SK-N-SH (cell line): ENCODE data around the gene DTX1. TPM values are rescaled to one million over a fixed set of nuclear protein-coding genes. Genes with fewer than 3 reads are reported as not detected.
"Not testable (repeated sequence)": the region's sequence is repeated elsewhere in the genome, so short reads cannot be mapped to it uniquely, and the experiment has no call there.

Experiments
- CTCF ChIA-PET: fragments of 300-600, 350-600 bp; formaldehyde crosslinking; extraction: SDS; loops from one replicate; lab custom pipeline; 2021; lab: Yijun Ruan, JAX
- POLR2A ChIA-PET: fragments of 350-600 bp; sonication (Branson Sonifier 250); formaldehyde crosslinking; extraction: SDS; loops from one replicate; lab custom pipeline; 2020; ENCODE audit warnings: antibody characterized with exemption, inconsistent platforms; lab: Yijun Ruan, JAX
- DNase-seq: peaks from one replicate; pipeline ENCODE4 v3.0.0; 2012
- H2AFZ ChIP-seq: fragments of 200-600 bp; sonication (generic); 2 replicates; pipeline ENCODE4 v1.8.1; 2016; ENCODE audit warnings: antibody characterized with exemption, mild to moderate bottlenecking, low read depth
- H3F3A ChIP-seq: fragments of 200-600 bp; sonication (generic); replicated peaks from 2 replicates; pipeline ENCODE3; 2016; ENCODE audit warnings: antibody characterized with exemption, mild to moderate bottlenecking; ENCODE audit not compliant: insufficient read depth
- H3K27ac ChIP-seq, 2 experiments: fragments of 200-500 bp in 1 of 2; fragments of 200-600 bp in 1 of 2; sonication (Bioruptor generic) in 1 of 2; sonication (generic), shearing (Covaris generic) in 1 of 2; 2 replicates each; pipeline versions ENCODE4 v1.5.1 to v1.6.1; 2014 to 2016; ENCODE audit warnings: low read depth in 2 of 2, inconsistent platforms in 1 of 2, low read length in 1 of 2, mild to moderate bottlenecking in 1 of 2, mixed read lengths in 1 of 2
- H3K27me3 ChIP-seq: fragments of 200-600 bp; sonication (generic), shearing (Covaris generic); 2 replicates; pipeline ENCODE4 v1.6.1; 2016; ENCODE audit warnings: mixed run types; ENCODE audit not compliant: insufficient read depth
- H3K36me3 ChIP-seq, 2 experiments: fragments of 200-500 bp in 1 of 2; fragments of 200-600 bp in 1 of 2; sonication (Bioruptor generic) in 1 of 2; sonication (generic) in 1 of 2; replicated peaks in 1 of 2; 2 replicates each; pipeline versions ENCODE3 to v1.5.1; 2014 to 2016; ENCODE audit warnings: low read length in 1 of 2, mild to moderate bottlenecking in 1 of 2; ENCODE audit not compliant: insufficient read depth in 2 of 2, control insufficient read depth in 1 of 2
- H3K4me1 ChIP-seq, 2 experiments: fragments of 200-500 bp in 1 of 2; fragments of 200-600 bp in 1 of 2; sonication (Bioruptor generic) in 1 of 2; sonication (generic), shearing (Covaris generic) in 1 of 2; 2 replicates each; pipeline versions ENCODE4 v1.5.1 to v1.6.1; 2014 to 2016; ENCODE audit warnings: low read depth in 1 of 2, low read length in 1 of 2, mixed run types in 1 of 2; ENCODE audit not compliant: insufficient read depth in 2 of 2, control insufficient read depth in 1 of 2
- H3K4me2 ChIP-seq: fragments of 200-600 bp; sonication (generic), shearing (Covaris generic); 2 replicates; pipeline ENCODE4 v1.6.1; 2017; ENCODE audit warnings: mixed run types
- H3K4me3 ChIP-seq, 2 experiments: fragments of 200-500 bp in 1 of 2; fragments of 200-600 bp in 1 of 2; sonication (Bioruptor generic) in 1 of 2; sonication (generic), shearing (Covaris generic) in 1 of 2; 2 replicates each; pipeline versions ENCODE4 v1.5.1 to v1.8.1; 2014 to 2016; ENCODE audit warnings: low read depth in 2 of 2, inconsistent platforms in 1 of 2, low read length in 1 of 2, mild to moderate bottlenecking in 1 of 2, mixed read lengths in 1 of 2, moderate library complexity in 1 of 2
- H3K79me2 ChIP-seq: fragments of 200-600 bp; sonication (generic); 2 replicates; pipeline ENCODE4 v1.8.1; 2017; ENCODE audit warnings: mild to moderate bottlenecking; ENCODE audit not compliant: insufficient read depth
- H3K9ac ChIP-seq: fragments of 200-600 bp; sonication (generic); 2 replicates; pipeline ENCODE4 v1.6.1; 2017; ENCODE audit warnings: mixed run types
- H3K9me2 ChIP-seq: fragments of 200-600 bp; sonication (generic); 2 replicates; pipeline ENCODE4 v1.6.1; 2017; ENCODE audit warnings: mixed run types
- H3K9me3 ChIP-seq: fragments of 200-600 bp; sonication (generic); 2 replicates; pipeline ENCODE4 v1.6.1; 2017; ENCODE audit warnings: mixed run types, mild to moderate bottlenecking, moderate library complexity
- H4K20me1 ChIP-seq: fragments of 200-600 bp; sonication (generic); 2 replicates; pipeline ENCODE4 v1.6.1; 2017; ENCODE audit warnings: mild to moderate bottlenecking, mixed run types; ENCODE audit not compliant: insufficient read depth
- CHD2 ChIP-seq: fragments of 150-350 bp; IDR thresholded peaks from 2 replicates; pipeline ENCODE4 v1.6.1; 2018; ENCODE audit warnings: low read length; ENCODE audit not compliant: partially characterized antibody
- CTCF ChIP-seq: fragments of 200-600 bp; sonication (generic); IDR thresholded peaks from 2 replicates; pipeline ENCODE4 v1.6.1; 2017; ENCODE audit warnings: antibody characterized with exemption, mild to moderate bottlenecking, moderate library complexity
- FOXM1 ChIP-seq: IDR thresholded peaks from 2 replicates; pipeline ENCODE4 v1.4.0; 2012; ENCODE audit warnings: low read depth, mild to moderate bottlenecking
- GATA2 ChIP-seq: sonication (generic); formaldehyde crosslinking; IDR thresholded peaks from 2 replicates; pipeline ENCODE4 v1.5.0; 2020; ENCODE audit warnings: mild to moderate bottlenecking, missing genetic modification reagents
- JUND ChIP-seq: IDR thresholded peaks from 2 replicates; pipeline ENCODE4 v1.4.0; 2012
- MAX ChIP-seq: IDR thresholded peaks from 2 replicates; pipeline ENCODE4 v1.4.0; 2012; ENCODE audit warnings: low read depth
- MEF2A ChIP-seq: IDR thresholded peaks from 2 replicates; pipeline ENCODE4 v1.4.0; 2012; ENCODE audit warnings: low read depth, borderline replicate concordance
- NFIC ChIP-seq: IDR thresholded peaks from 2 replicates; pipeline ENCODE4 v1.4.0; 2012; ENCODE audit warnings: borderline replicate concordance
- PBX3 ChIP-seq: IDR thresholded peaks from 2 replicates; pipeline ENCODE4; 2012
- RCOR1 ChIP-seq: fragments of 150-350 bp; IDR thresholded peaks from 2 replicates; pipeline ENCODE4 v1.6.1; 2017; ENCODE audit warnings: antibody characterized with exemption, low read length
- YY1 ChIP-seq: IDR thresholded peaks from 2 replicates; pipeline ENCODE4 v1.4.0; 2012; ENCODE audit warnings: low read depth, mild to moderate bottlenecking
- WGBS: methylation state at CpG from one replicate; pipeline ENCODE4 v1.1.6; 2017; ENCODE audit warnings: low lambda C conversion rate; 5-methylcytosine and 5-hydroxymethylcytosine counted together
- polyA plus RNA-seq, 3 experiments: library from polyadenylated mRNA; depleted of rRNA; stranded (reverse); fragments of >200 nt; gene quantifications; 2 replicates each; pipeline ENCODE4 v1.2.3, GENCODE V29; 2012

Gene DTX1
- polyA plus RNA-seq, 1 of the 3 experiments (the other 2 are of a cell fraction), result 0.72 TPM

- H3K36me3 ChIP-seq, H3K4me2 ChIP-seq, DNase-seq, H3K27me3 ChIP-seq, H3K4me1 ChIP-seq, H3K9me3 ChIP-seq, POLR2A ChIA-PET, H3K27ac ChIP-seq, H2AFZ ChIP-seq, H3K9me2 ChIP-seq, H4K20me1 ChIP-seq, H3F3A ChIP-seq, H3K79me2 ChIP-seq, H3K9ac ChIP-seq, H3K4me3 ChIP-seq: not testable (repeated sequence)
- 41% methylated on average over 8 of the region's 8 CpGs for WGBS
- CTCF ChIA-PET, result interaction anchor here (1.0 to 2.2 kb wide), 2 partner anchors 19 to 21 kb away, joined by 3 to 10 read pairs; no protein-coding TSS in a partner anchor
Measured at GRCh38 chr12:113117684-113118083, 61.2 kb downstream of the DTX1 start.

- H3K27me3 ChIP-seq, result no peaks in the 10 kb centered on the region; the same call in 1 of the 2 replicates
- H3K9ac ChIP-seq, result no peak overlapping the region
- no peaks in the 10 kb centered on the region for H3F3A ChIP-seq
- peaks cover 0 to 7% of the 10 kb centered on the region in 2 experiments; a peak in 1 of 4 replicates for H3K4me1 ChIP-seq
- H4K20me1 ChIP-seq, result no peaks in the 10 kb centered on the region
- no peaks in the 10 kb centered on the region for H3K79me2 ChIP-seq
- H2AFZ ChIP-seq, result no peak overlapping the region
- H3K4me2 ChIP-seq, result no peak overlapping the region
- 58% methylated on average over 1 of the region's 1 CpG for WGBS
- TF ChIP-seq MEF2A (no peak), JUND (no peak), CTCF (no peak), FOXM1 (no peak), GATA2 (CRISPR knock-in tag) (no peak), NFIC (no peak)
- H3K9me3 ChIP-seq, result no peaks in the 10 kb centered on the region
- DNase-seq, result no peak
- H3K4me3 ChIP-seq, result no peak overlapping the region
- H3K27ac ChIP-seq, result no peak overlapping the region
- H3K9me2 ChIP-seq, result no peaks in the 10 kb centered on the region
- no peaks in the 10 kb centered on the region for H3K36me3 ChIP-seq
- CTCF ChIA-PET, result interaction anchor here (2.2 kb wide), 1 partner anchor 20 kb away, joined by 10 read pairs; no protein-coding TSS in a partner anchor
- POLR2A ChIA-PET, result no interaction called here
Measured at GRCh38 chr12:113118142-113118541, 61.6 kb downstream of the DTX1 start.

- Histone ChIP-seq H2AFZ (no peak overlapping the region), H3K27me3 (no peaks in the 10 kb centered on the region; the same call in 1 of the 2 replicates), H3K4me2 (no peak overlapping the region), H3K4me3 (no peak overlapping the region), H3K9ac (no peak overlapping the region), H3K79me2 (no peaks in the 10 kb centered on the region), H3K9me2 (no peaks in the 10 kb centered on the region), H3K27ac (no peak overlapping the region), H3F3A (no peaks in the 10 kb centered on the region)
- TF ChIP-seq PBX3, result no peak
- TF ChIP-seq MAX, result no peak
- TF ChIP-seq YY1, result no peak
- TF ChIP-seq RCOR1, result no peak
- TF ChIP-seq CHD2, result no peak
- no peak for TF ChIP-seq FOXM1
- TF ChIP-seq, all 33 proteins: peak for 0
- Histone ChIP-seq H4K20me1 (no peaks in the 10 kb centered on the region), H3K9me3 (no peaks in the 10 kb centered on the region), H3K4me1 (peaks cover 0 to 7% of the 10 kb centered on the region in 2 experiments; a peak in 1 of 4 replicates), H3K36me3 (no peaks in the 10 kb centered on the region)
- WGBS, result 6% methylated on average over 4 of the region's 4 CpGs
- ChIA-PET POLR2A (no interaction called here), CTCF (interaction anchor here (0.7 to 3.0 kb wide), 7 partner anchors 10 to 71 kb away, joined by 3 to 12 read pairs (median 4); no protein-coding TSS in a partner anchor)
- no peak for DNase-seq
Measured at GRCh38 chr12:113119980-113120669, 63.6 kb downstream of the DTX1 start.
